ENCODE data around the gene RASAL3. TPM values are rescaled to one million over a fixed set of nuclear protein-coding genes. Genes with fewer than 3 reads are reported as not detected.
"Not testable (repeated sequence)": the region's sequence is repeated elsewhere in the genome, so short reads cannot be mapped to it uniquely, and the experiment has no call there.

Gene RASAL3
- total RNA-seq, 2 experiments from 2014 or later: 63.2 to 66.2 TPM

DNA sequence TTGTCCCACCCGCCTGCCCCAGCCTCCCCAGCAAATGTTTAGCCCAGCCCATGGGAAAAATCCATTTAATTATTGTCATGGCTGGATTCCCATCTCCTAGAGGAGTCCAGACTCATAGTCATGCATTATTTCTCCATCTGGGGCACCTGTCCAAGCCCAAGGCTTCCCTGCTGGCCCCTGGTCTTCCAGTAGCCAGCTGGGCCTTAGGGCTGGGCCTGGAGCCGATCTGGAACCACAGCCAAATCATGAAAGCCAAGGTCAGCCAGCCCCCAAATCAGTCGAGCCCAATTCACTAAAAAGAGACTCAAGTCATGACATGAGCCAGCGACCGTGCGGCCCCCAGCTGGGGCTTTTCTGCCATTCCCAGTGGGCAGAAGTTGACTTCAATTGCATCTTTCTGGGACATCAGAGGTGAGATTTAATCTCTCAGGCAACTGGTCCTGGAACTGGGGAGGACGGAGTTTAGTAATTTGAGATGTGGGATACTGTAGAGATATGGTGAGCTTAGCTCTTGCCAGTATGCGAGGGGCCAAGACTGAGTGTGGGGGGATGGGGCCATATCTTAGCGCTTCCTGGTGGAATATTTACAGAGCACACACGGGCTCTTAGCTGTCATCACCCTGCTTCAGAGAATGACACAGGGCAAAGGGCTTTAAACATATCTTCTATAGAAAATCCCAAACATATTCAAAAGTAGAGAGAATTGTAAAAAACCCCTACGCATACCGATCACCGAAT, 24.3 kb upstream of the RASAL3 start:
- no peak overlapping the region for H3K4me3 Mint-ChIP-seq
- CTCF ChIA-PET: no interaction called here
- H3K27me3 Mint-ChIP-seq (ENCODE audit: low read depth): no peaks in the 10 kb centered on the region
- peaks cover 6% of the 10 kb centered on the region for H3K9me3 Mint-ChIP-seq
- no peaks in the 10 kb centered on the region for H3K36me3 Mint-ChIP-seq (ENCODE audit: low read depth)
- intact Hi-C loops (cut with micrococcal nuclease): no loop called here
- H3K27ac Mint-ChIP-seq: no peak overlapping the region
- peaks cover 5% of the 10 kb centered on the region for H3K4me1 Mint-ChIP-seq (ENCODE audit: low read depth)
- no peak for DNase-seq

DNA sequence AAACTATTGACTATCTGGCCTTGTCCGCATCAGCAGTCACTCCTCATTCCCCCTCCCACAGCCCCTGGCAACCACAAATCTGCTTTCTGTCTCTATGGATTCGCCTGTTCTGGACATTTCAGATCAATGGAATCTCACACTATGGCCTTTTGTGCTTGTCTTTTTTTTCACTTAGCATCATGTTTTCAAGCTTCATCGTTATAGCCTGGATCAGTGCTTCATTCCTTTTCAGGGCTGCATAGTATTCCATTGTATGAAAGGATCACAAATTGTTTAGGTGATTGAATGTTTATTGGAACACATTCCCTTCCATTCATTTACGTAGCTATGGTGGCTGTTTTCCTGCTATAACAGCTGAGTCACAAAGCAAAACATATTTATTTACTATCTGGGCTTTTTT, 22.7 kb upstream of the RASAL3 start:
- no peaks in the 10 kb centered on the region for H3K36me3 Mint-ChIP-seq (ENCODE audit: low read depth)
- no peak overlapping the region for H3K27ac Mint-ChIP-seq
- no peak overlapping the region for H3K4me3 Mint-ChIP-seq
- H3K27me3 Mint-ChIP-seq (ENCODE audit: low read depth): no peaks in the 10 kb centered on the region
- DNase-seq: no peak
- peaks cover 13% of the 10 kb centered on the region for H3K4me1 Mint-ChIP-seq (ENCODE audit: low read depth)
- intact Hi-C loops (cut with micrococcal nuclease): no loop called here
- CTCF ChIA-PET: interaction anchor here (0.7 kb wide), 2 partner anchors 69 to 1621 kb away, joined by 3 to 6 read pairs; no protein-coding TSS in a partner anchor
- H3K9me3 Mint-ChIP-seq: peaks cover 6% of the 10 kb centered on the region

- intact Hi-C loops (cut with micrococcal nuclease); H3K9me3 Mint-ChIP-seq; H3K4me3 Mint-ChIP-seq; DNase-seq; H3K27me3 Mint-ChIP-seq (ENCODE audit: low read depth); H3K27ac Mint-ChIP-seq; H3K36me3 Mint-ChIP-seq (ENCODE audit: low read depth): not testable (repeated sequence)
- CTCF ChIA-PET: interaction anchor here (0.7 kb wide), 1 partner anchor 793 kb away, joined by 3 read pairs; no protein-coding TSS in a partner anchor
- H3K4me1 Mint-ChIP-seq (ENCODE audit: low read depth): peaks cover 14% of the 10 kb centered on the region
These were observed 21.4 kb upstream of the RASAL3 start for GRCh38 chr19:15485768-15486167.

DNA sequence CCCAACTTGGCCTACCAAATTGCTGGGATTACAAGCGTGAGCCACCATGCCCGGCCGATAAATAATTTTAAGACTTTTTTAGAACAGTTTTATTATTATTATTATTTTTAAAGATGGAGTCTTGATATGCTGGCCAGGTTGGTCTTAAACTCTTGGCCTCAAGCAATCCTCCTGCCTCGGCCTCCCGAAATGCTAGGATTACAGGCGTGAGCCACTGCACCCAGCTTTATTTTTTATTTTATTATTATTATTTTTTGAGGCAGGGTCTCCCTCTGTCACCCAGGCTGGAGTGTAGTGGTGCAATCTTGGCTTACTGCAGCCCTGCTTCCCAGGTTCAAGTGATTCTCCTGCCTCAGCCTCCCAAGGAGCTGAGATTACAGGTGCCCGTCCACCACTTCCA, 16.7 kb upstream of the RASAL3 start:
- H3K4me1 Mint-ChIP-seq (ENCODE audit: low read depth): peaks cover 34% of the 10 kb centered on the region
- H3K36me3 Mint-ChIP-seq (ENCODE audit: low read depth); DNase-seq; intact Hi-C loops (cut with micrococcal nuclease); H3K27ac Mint-ChIP-seq; H3K9me3 Mint-ChIP-seq; H3K4me3 Mint-ChIP-seq; H3K27me3 Mint-ChIP-seq (ENCODE audit: low read depth): not testable (repeated sequence)
- CTCF ChIA-PET: interaction anchor here (0.9 kb wide), 1 partner anchor 389 kb away, joined by 4 read pairs; no protein-coding TSS in a partner anchor

DNA sequence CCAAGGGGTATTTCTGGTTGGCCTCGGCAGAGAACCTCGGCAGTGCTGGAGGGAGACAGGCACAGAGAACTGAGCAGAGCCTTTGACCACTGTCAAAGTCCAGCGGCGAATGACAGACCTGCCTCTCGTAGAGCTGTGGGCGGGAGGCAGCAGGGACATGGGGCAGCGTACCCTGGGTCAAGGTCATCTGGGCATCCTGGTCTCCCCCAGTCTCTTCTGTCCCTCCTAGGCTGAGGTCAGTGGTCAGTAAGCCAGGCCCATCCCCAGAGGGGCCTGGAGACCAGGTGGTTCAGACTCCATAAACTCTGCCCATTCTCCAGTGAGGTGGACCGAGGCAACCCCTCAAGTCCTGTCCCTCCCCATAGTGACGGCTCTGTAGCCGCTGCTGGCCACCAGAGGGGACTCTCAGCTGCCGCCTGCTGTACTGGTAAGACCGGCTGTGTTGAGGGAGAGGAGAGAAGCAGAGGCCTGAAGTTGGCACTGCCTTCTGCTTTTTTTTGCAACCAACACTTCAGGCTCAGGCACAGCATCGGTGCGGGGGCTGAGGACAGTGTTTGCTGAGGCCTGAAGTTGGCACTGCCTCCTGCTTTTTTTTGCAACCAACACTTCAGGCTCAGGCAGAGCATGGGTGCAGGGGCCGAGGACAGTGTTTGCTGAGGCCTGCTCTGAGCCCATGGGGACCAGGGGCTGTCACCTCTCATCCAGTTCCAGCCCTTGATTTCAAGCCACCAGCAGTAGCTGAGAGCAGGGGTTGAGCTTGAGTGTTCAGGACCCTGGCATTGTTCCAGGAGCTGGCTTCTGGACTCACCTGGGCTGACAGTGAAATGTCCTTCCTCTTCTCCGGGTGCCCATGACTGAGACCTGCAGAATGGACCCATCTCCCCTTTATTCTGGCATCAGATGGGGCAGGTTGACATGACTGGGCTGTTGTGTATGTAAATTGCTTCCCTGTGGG, 15.3 kb upstream of the RASAL3 start, which contains the start of gene PGLYRP2:
Gene PGLYRP2 (minus strand): TSS at position 111 of the 955 bp plus-strand sequence. CDS start 130 bp downstream, outside the sequence.
- no peaks in the 10 kb centered on the region for H3K9me3 Mint-ChIP-seq
- no peaks in the 10 kb centered on the region for H3K36me3 Mint-ChIP-seq (ENCODE audit: low read depth)
- no peak within 1 kb of the TSS for H3K4me3 Mint-ChIP-seq
- H3K27ac Mint-ChIP-seq: no peak within 1 kb of the TSS
- peak; percentile 35 for DNase-seq
- CTCF ChIA-PET: interaction anchor here (0.9 to 1.1 kb wide), 4 partner anchors 16 to 325 kb away, joined by 3 to 7 read pairs (median 4); no protein-coding TSS in a partner anchor
- peaks cover 34% of the 10 kb centered on the region for H3K4me1 Mint-ChIP-seq (ENCODE audit: low read depth)
- no peaks in the 10 kb centered on the region for H3K27me3 Mint-ChIP-seq (ENCODE audit: low read depth)
- intact Hi-C loops (cut with micrococcal nuclease): loop anchor here (1.0 kb wide), 1 partner anchor 77 kb away; no protein-coding TSS in a partner anchor

DNA sequence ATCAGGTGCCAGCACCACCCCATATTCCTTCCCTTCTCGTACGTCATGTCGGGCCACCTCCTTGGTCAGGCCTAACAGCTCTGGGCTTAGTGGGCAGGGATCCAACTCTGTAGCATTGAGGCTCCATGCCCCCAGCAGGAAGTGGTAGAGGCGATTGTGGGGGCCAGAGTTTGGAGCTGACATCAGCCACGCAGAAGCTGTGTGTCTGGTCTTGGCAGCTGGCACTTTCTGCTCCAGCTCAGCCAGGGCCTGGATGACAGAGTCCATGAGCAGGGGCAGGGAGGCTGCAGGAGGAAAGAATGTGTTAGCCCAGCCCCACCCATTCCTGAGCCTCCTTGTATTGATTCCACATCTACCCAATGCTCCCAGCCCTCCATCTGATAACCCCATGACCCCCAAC, 12.0 kb upstream of the RASAL3 start:
- CTCF ChIA-PET: no interaction called here
- H3K4me3 Mint-ChIP-seq: no peak overlapping the region

DNA sequence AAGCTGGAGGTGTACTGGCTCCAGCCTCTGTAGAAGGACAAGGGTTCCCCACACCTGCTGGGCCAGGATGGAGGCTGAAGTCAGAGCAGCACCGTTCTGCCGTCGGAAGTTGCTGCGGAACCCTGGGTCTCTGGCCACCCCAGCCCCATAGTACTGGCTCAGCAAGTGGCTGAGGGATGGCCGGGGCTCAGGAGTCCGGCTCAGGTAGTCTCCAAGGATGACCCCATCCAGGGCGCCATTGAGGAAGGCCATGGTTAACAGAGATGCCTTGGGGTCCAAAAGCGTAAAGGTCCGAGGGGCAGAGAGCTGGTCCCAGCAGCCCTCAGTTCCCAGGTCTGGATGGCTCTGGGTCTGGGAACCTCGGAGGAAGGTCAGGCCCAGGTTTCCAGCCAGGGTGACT, 11.3 kb upstream of the RASAL3 start:
- CTCF ChIA-PET: no interaction called here
- intact Hi-C loops (cut with micrococcal nuclease): no loop called here
- Mint-ChIP-seq H3K27ac (no peak overlapping the region), H3K4me3 (no peak overlapping the region), H3K9me3 (no peaks in the 10 kb centered on the region), H3K27me3 (ENCODE audit: low read depth) (no peaks in the 10 kb centered on the region), H3K4me1 (ENCODE audit: low read depth) (peaks cover 26% of the 10 kb centered on the region), H3K36me3 (ENCODE audit: low read depth) (no peaks in the 10 kb centered on the region)
- no peak for DNase-seq

More for the DNA sequence above, 12.0 kb upstream of the RASAL3 start:
- no peak overlapping the region for H3K27ac Mint-ChIP-seq
- H3K4me1 Mint-ChIP-seq (ENCODE audit: low read depth): peaks cover 26% of the 10 kb centered on the region
- H3K9me3 Mint-ChIP-seq: no peaks in the 10 kb centered on the region
- intact Hi-C loops (cut with micrococcal nuclease): no loop called here
- no peak for DNase-seq
- no peaks in the 10 kb centered on the region for H3K36me3 Mint-ChIP-seq (ENCODE audit: low read depth)
- no peaks in the 10 kb centered on the region for H3K27me3 Mint-ChIP-seq (ENCODE audit: low read depth)

GRCh38 chr19:15475169-15475568, 10.8 kb upstream of the RASAL3 start:
- H3K9me3 Mint-ChIP-seq: no peaks in the 10 kb centered on the region
- intact Hi-C loops (cut with micrococcal nuclease): no loop called here
- H3K27ac Mint-ChIP-seq: no peak overlapping the region
- H3K4me1 Mint-ChIP-seq (ENCODE audit: low read depth): peaks cover 24% of the 10 kb centered on the region
- H3K36me3 Mint-ChIP-seq (ENCODE audit: low read depth): no peaks in the 10 kb centered on the region
- H3K27me3 Mint-ChIP-seq (ENCODE audit: low read depth): no peaks in the 10 kb centered on the region
- no peak for DNase-seq
- H3K4me3 Mint-ChIP-seq: no peak overlapping the region
- CTCF ChIA-PET: no interaction called here

GRCh38 chr19:15473821-15474220, 9.5 kb upstream of the RASAL3 start:
- not testable (repeated sequence) for H3K4me3 Mint-ChIP-seq

DNA sequence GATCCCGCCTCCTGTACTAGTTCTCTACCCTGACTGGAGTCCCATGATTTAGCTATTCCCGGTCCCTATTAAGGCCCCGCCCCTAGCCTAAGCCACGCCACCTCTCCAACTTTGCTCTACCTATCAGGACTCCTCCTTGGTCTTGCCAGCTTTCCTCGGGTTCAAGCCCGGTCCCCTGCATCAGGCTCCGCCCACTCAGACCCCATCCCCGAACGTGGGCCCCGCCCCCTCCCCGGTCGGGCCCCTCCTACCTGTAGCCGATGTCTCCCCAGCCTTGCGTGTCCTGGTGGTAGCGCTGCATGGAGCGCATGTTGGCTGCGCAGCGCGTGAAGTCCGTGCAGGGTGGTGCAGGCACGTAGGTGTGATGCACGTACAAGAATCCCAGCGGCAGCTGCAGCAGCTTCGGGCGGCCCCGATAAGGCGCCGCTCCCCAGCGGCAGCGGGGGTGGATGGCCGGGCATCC, 7.3 kb upstream of the RASAL3 start:
- Mint-ChIP-seq H3K27ac (no peak overlapping the region), H3K9me3 (no peaks in the 10 kb centered on the region), H3K4me3 (no peak overlapping the region), H3K36me3 (ENCODE audit: low read depth) (peaks cover 2% of the 10 kb centered on the region), H3K27me3 (ENCODE audit: low read depth) (peaks cover 3% of the 10 kb centered on the region), H3K4me1 (ENCODE audit: low read depth) (peaks cover 40% of the 10 kb centered on the region)
- DNase-seq: no peak
- CTCF ChIA-PET: no interaction called here
- intact Hi-C loops (cut with micrococcal nuclease): no loop called here

More at GRCh38 chr19:15473821-15474220, 9.5 kb upstream of the RASAL3 start:
- H3K9me3 Mint-ChIP-seq; H3K27me3 Mint-ChIP-seq (ENCODE audit: low read depth); DNase-seq; H3K36me3 Mint-ChIP-seq (ENCODE audit: low read depth); CTCF ChIA-PET; H3K27ac Mint-ChIP-seq; intact Hi-C loops (cut with micrococcal nuclease): not testable (repeated sequence)
- peaks cover 22% of the 10 kb centered on the region for H3K4me1 Mint-ChIP-seq (ENCODE audit: low read depth)

- Mint-ChIP-seq H3K36me3 (ENCODE audit: low read depth) (peaks cover 2% of the 10 kb centered on the region), H3K9me3 (no peaks in the 10 kb centered on the region), H3K27me3 (ENCODE audit: low read depth) (peaks cover 3% of the 10 kb centered on the region), H3K27ac (no peak overlapping the region), H3K4me3 (peak overlapping the region; percentile 76), H3K4me1 (ENCODE audit: low read depth) (peaks cover 48% of the 10 kb centered on the region)
- intact Hi-C loops (cut with micrococcal nuclease): loop anchor here (5.0 kb wide), 1 partner anchor 167 kb away; no protein-coding TSS in a partner anchor
- CTCF ChIA-PET: interaction anchor here (0.6 to 1.1 kb wide), 2 partner anchors 86 to 318 kb away, joined by 3 read pairs; no protein-coding TSS in a partner anchor
- peak; percentile 51 for DNase-seq
These were observed 5.4 kb upstream of the RASAL3 start for GRCh38 chr19:15469513-15470297.

Measured in activated naive CD4-positive, alpha-beta T cell treated with anti-CD3 and anti-CD28 coated beads for 36 hours (primary cell).